NT2/D1 (cell line): Measurements from ENCODE around the gene CLASP2.

Experiments used
- YY1 ChIP-seq: IDR thresholded peaks from 2 replicates; pipeline ENCODE4 v1.6.1; 2011; ENCODE audit not compliant: insufficient read length, insufficient read depth
- ZNF274 ChIP-seq: IDR thresholded peaks from 2 replicates; pipeline ENCODE4 v1.6.1; 2011; ENCODE audit warnings: mild to moderate bottlenecking, low read depth, low read length

DNA sequence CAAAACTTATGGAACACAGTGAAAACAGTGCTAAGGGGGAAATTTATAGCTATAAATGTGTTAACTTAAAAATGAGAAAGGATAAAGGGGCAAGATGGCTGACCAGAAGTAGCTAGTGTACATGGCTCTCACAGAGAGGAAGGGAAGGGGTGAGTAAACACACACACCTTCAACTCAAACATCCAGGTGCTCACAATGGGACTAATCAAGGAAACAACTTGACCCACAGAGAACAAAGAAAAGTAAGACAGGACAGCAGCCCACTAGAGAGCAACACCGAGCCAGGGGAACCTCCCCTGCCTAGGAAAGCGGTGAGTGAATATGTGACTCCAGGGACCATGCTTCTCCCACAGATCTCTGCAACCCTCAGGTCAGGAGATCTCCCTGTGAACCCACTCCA is 192.8 kb downstream of the CLASP2 start:
- TF ChIP-seq ZNF274 (no peak), YY1 (no peak)
